Endodermal cell (in vitro differentiated cells): ENCODE results near the gene MYCBPAP. TPM values are rescaled to one million over a fixed set of nuclear protein-coding genes. Genes with fewer than 3 reads are reported as not detected.

Experiments used
- DNase-seq: peaks from one replicate; pipeline ENCODE4 v3.0.0-alpha.2; 2017
- H3K27ac ChIP-seq: 2 replicates; pipeline ENCODE4 v1.5.1; 2013; ENCODE audit warnings: mild to moderate bottlenecking, low read depth, low read length, moderate library complexity
- H3K27me3 ChIP-seq: 2 replicates; pipeline ENCODE4 v1.6.1; 2013; ENCODE audit warnings: mild to moderate bottlenecking, low read length, moderate library complexity; ENCODE audit not compliant: insufficient read depth, control insufficient read depth, poor library complexity, severe bottlenecking
- H3K36me3 ChIP-seq: 2 replicates; pipeline ENCODE4 v1.7.0; 2013; ENCODE audit warnings: mild to moderate bottlenecking, low read length, moderate library complexity; ENCODE audit not compliant: control insufficient read depth, insufficient read depth
- H3K4me1 ChIP-seq: one replicate; pipeline ENCODE4 v1.7.0; 2013; ENCODE audit warnings: low read length; ENCODE audit not compliant: control insufficient read depth, insufficient read depth
- H3K4me3 ChIP-seq: 2 replicates; pipeline ENCODE4 v1.5.1; 2013; ENCODE audit warnings: mild to moderate bottlenecking, low read length, moderate library complexity
- H3K9ac ChIP-seq: 2 replicates; pipeline ENCODE4 v1.6.1; 2013; ENCODE audit warnings: mild to moderate bottlenecking, low read length, moderate library complexity; ENCODE audit not compliant: poor library complexity, severe bottlenecking; ENCODE audit errors: extremely low read depth
- H3K9me3 ChIP-seq: 2 replicates; pipeline ENCODE4 v1.6.1; 2013; ENCODE audit warnings: mild to moderate bottlenecking, low read length, moderate library complexity; ENCODE audit not compliant: control insufficient read depth
- H3K27ac Mint-ChIP-seq: 2 replicates; pipeline ENCODE4 v1.8.0; 2020; ENCODE audit warnings: mixed read lengths
- H3K27me3 Mint-ChIP-seq: 2 replicates; pipeline ENCODE4 v1.8.0; 2021; ENCODE audit warnings: mild to moderate bottlenecking, mixed read lengths; ENCODE audit not compliant: insufficient read depth
- H3K36me3 Mint-ChIP-seq: 2 replicates; pipeline ENCODE4 v1.8.0; 2020; ENCODE audit warnings: low read depth, mixed read lengths
- H3K4me1 Mint-ChIP-seq: 2 replicates; pipeline ENCODE4 v1.8.0; 2020; ENCODE audit warnings: mixed read lengths
- H3K4me3 Mint-ChIP-seq: 2 replicates; pipeline ENCODE4 v1.8.0; 2020; ENCODE audit warnings: mild to moderate bottlenecking, moderate library complexity, mixed read lengths
- H3K9me3 Mint-ChIP-seq: 2 replicates; pipeline ENCODE4 v1.8.0; 2020; ENCODE audit warnings: mild to moderate bottlenecking, mixed read lengths
- WGBS, 2 experiments: methylation state at CpG; one replicate each; pipeline versions ENCODE4 v1.1.5 to v1.1.7; 2013; ENCODE audit warnings: missing lambda C conversion rate in 2 of 2, mixed read lengths in 1 of 2; ENCODE audit not compliant: insufficient coverage in 1 of 2, insufficient read length in 1 of 2; 5-methylcytosine and 5-hydroxymethylcytosine counted together
- total RNA-seq, 2 donors: library from RNA; stranded (reverse); fragmentation: NEBNext Ultra II Directional in 1 of 2; extraction: Animal tissue kit (Norgen Biotek cat#: 25700) in 1 of 2; gene quantifications; 2 replicates in 1 of 2; 3 replicates in 1 of 2; pipeline ENCODE4 v1.2.1, GENCODE V29; 2021
- TF ChIP-seq, protein P1 (sequence below): fragments of 200-600 bp; sonication (generic); conservative IDR thresholded peaks from 2 replicates; pipeline ENCODE4 v1.5.0; 2021; ENCODE audit warnings: antibody characterized with exemption, mild to moderate bottlenecking

MYCBPAP gene
- total RNA-seq, 2 donors from 2014 or later: 3.5 to 7.1 TPM

DNA sequence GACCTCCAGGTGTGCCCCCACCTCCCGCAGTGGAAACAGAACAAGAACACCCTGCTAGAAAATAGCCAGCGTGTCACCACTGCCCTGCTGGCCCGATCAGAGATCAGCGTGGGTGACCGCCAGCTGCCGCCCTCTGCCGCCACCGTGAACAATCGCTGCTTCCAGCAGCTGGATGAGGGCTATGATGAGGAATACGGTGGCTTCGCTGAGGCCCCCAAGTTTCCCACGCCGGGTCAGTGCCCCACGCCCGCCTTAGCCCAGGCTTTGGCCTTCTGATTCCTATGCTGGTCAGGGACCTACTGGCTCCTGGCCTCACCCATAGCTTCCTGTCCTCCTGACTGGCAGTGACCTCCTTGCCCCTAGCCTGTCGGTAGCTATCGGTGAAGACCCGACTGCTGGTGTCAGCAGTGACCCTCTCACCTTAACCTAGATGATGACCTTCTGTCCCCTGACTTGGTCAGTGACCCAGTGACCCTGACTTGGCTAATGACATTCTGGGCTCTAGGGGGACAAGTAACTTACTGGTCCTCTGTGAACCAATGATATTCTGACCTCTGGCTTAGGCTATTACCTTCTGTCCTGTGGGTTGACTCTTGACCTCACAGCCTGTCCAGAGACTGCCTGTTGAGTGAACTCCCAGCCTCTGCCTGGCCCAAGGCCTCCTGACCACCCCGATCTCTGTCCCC lies 41.2 kb downstream of the MYCBPAP start:
- no peak overlapping the region for H3K9ac ChIP-seq
- H3K27me3 ChIP-seq: no peaks in the 10 kb centered on the region
- Mint-ChIP-seq H3K4me3 (no peak overlapping the region), H3K27me3 (peaks cover 13% of the 10 kb centered on the region), H3K4me1 (no peaks in the 10 kb centered on the region), H3K36me3 (no peaks in the 10 kb centered on the region), H3K9me3 (no peaks in the 10 kb centered on the region), H3K27ac (peak overlapping the region; percentile 31)
- WGBS, 2 experiments: 92 to 96% methylated on average over 18 to 19 of the region's 19 CpGs
- peaks cover 6% of the 10 kb centered on the region for H3K4me1 ChIP-seq
- H3K4me3 ChIP-seq: no peak overlapping the region
- no peaks in the 10 kb centered on the region for H3K36me3 ChIP-seq
- H3K9me3 ChIP-seq: no peaks in the 10 kb centered on the region
- DNase-seq: no peak
- H3K27ac ChIP-seq: no peak overlapping the region
- TF ChIP-seq, protein P1, sequence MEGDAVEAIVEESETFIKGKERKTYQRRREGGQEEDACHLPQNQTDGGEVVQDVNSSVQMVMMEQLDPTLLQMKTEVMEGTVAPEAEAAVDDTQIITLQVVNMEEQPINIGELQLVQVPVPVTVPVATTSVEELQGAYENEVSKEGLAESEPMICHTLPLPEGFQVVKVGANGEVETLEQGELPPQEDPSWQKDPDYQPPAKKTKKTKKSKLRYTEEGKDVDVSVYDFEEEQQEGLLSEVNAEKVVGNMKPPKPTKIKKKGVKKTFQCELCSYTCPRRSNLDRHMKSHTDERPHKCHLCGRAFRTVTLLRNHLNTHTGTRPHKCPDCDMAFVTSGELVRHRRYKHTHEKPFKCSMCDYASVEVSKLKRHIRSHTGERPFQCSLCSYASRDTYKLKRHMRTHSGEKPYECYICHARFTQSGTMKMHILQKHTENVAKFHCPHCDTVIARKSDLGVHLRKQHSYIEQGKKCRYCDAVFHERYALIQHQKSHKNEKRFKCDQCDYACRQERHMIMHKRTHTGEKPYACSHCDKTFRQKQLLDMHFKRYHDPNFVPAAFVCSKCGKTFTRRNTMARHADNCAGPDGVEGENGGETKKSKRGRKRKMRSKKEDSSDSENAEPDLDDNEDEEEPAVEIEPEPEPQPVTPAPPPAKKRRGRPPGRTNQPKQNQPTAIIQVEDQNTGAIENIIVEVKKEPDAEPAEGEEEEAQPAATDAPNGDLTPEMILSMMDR: no peak

DNA sequence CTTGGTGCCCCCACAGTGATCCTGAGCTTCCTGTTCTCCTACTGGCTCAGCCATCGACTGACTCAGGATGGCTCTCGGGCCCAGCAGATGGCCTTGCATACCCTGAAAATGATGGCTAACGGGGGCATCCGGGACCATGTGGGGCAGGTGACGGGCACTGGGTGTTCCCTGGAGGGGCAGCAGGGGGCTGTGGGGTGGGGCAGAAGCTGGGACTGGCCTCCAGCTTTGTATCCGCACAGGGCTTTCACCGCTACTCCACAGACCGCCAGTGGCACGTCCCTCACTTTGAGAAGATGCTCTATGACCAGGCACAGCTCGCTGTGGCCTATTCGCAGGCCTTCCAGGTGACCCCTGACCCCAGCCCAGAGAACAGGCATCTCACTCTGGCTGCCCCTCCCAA lies 41.7 kb downstream of the MYCBPAP start:
- H3K27me3 ChIP-seq: no peaks in the 10 kb centered on the region
- no peak overlapping the region for H3K9ac ChIP-seq
- no peak overlapping the region for H3K4me3 ChIP-seq
- peaks cover 6% of the 10 kb centered on the region for H3K4me1 ChIP-seq
- Mint-ChIP-seq H3K36me3 (peaks cover 2% of the 10 kb centered on the region), H3K4me1 (no peaks in the 10 kb centered on the region), H3K4me3 (no peak overlapping the region), H3K27me3 (peaks cover 10% of the 10 kb centered on the region), H3K9me3 (no peaks in the 10 kb centered on the region), H3K27ac (peak overlapping the region; percentile 31)
- 97 to 100% methylated on average over 5 to 11 of the region's 11 CpGs for WGBS, 2 experiments
- H3K27ac ChIP-seq: no peak overlapping the region
- H3K9me3 ChIP-seq: no peaks in the 10 kb centered on the region
- TF ChIP-seq, protein P1: no peak
- H3K36me3 ChIP-seq: no peaks in the 10 kb centered on the region
- DNase-seq: no peak

DNA sequence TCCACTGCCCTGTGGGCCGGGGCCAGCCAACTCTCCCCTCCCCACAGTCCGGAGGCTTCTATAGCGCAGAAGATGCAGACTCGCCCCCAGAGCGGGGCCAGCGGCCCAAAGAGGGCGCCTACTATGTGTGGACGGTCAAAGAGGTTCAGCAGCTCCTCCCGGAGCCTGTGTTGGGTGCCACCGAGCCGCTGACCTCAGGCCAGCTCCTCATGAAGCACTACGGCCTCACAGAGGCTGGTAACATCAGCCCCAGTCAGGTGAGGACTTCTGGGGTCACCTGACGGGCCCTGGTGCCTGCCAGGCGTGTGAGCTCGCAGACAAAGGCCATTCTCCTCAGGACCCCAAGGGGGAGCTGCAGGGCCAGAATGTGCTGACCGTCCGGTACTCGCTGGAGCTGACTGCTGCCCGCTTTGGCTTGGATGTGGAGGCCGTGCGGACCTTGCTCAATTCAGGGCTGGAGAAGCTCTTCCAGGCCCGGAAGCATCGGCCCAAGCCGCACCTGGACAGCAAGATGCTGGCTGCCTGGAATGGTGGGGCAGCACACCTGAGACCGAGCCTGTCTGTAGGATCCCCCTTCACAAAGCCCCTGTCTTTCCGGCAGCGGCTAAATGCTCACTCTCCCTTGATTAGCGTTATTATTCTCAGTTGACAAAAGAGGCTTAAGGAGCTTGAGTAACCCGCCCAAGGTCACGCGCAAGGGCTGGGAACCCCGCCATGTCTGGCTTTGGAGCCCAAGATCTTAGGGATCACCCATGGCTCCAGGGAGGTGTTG lies 42.6 kb downstream of the MYCBPAP start:
- H3K36me3 ChIP-seq: no peaks in the 10 kb centered on the region
- no peaks in the 10 kb centered on the region for H3K9me3 ChIP-seq
- 63 to 66% methylated on average over 27 to 32 of the region's 32 CpGs for WGBS, 2 experiments
- peaks cover 6% of the 10 kb centered on the region for H3K4me1 ChIP-seq
- Mint-ChIP-seq H3K36me3 (peaks cover 7% of the 10 kb centered on the region), H3K9me3 (no peaks in the 10 kb centered on the region), H3K27me3 (peaks cover 6% of the 10 kb centered on the region), H3K4me1 (no peaks in the 10 kb centered on the region), H3K4me3 (no peak overlapping the region), H3K27ac (no peak overlapping the region)
- no peak overlapping the region for H3K4me3 ChIP-seq
- peaks cover under 1% of the 10 kb centered on the region for H3K27me3 ChIP-seq
- no peak overlapping the region for H3K27ac ChIP-seq
- no peak overlapping the region for H3K9ac ChIP-seq
- DNase-seq: peak; percentile 99
- TF ChIP-seq, protein P1: peak; percentile 92
